OCI-LY7 (cell line): ENCODE data around the gene ATP5MC2.

Source experiments
- EZH2phosphoT487 ChIP-seq: fragments of 200-600 bp; sonication (generic); IDR thresholded peaks from 2 replicates; pipeline ENCODE4 v1.6.1; 2018; ENCODE audit warnings: low read depth, borderline replicate concordance, mild to moderate bottlenecking, mixed run types, antibody characterized with exemption, low read length, moderate library complexity, mixed read lengths
- TF ChIP-seq, protein P1 (sequence below): fragments of 200-600 bp; sonication (generic); conservative IDR thresholded peaks from 2 replicates; pipeline ENCODE4 v1.5.1; 2014; ENCODE audit warnings: mild to moderate bottlenecking, antibody characterized with exemption, low read length, moderate library complexity, mixed read lengths

DNA sequence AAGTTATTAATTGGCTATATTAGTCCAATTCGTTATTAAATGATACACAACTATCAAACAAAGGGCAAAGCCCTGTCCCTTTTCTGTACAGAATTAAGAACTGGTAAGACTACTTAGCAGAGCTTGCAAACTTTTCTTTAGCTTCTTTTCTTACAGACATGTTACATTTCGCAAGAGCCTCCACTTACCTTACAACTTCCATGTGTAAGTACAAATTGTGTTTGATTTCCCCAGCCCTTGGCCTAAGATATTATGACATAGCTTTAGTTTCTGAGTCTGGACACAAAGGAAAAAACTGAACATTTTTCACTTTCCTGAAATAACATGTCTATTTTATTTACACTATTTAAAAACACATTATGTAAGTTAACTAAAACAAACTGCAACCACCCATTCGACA lies 51.4 kb downstream of the ATP5MC2 start:
- TF ChIP-seq, protein P1, sequence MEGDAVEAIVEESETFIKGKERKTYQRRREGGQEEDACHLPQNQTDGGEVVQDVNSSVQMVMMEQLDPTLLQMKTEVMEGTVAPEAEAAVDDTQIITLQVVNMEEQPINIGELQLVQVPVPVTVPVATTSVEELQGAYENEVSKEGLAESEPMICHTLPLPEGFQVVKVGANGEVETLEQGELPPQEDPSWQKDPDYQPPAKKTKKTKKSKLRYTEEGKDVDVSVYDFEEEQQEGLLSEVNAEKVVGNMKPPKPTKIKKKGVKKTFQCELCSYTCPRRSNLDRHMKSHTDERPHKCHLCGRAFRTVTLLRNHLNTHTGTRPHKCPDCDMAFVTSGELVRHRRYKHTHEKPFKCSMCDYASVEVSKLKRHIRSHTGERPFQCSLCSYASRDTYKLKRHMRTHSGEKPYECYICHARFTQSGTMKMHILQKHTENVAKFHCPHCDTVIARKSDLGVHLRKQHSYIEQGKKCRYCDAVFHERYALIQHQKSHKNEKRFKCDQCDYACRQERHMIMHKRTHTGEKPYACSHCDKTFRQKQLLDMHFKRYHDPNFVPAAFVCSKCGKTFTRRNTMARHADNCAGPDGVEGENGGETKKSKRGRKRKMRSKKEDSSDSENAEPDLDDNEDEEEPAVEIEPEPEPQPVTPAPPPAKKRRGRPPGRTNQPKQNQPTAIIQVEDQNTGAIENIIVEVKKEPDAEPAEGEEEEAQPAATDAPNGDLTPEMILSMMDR, result no peak
- TF ChIP-seq EZH2phosphoT487, result no peak
